GM18511 (cell line): ENCODE measurements around the gene B3GALT4.

ENCODE experiments used
- ATAC-seq: cut with Tn5 transposase; IDR thresholded peaks from one replicate; pipeline ENCODE4 v1.9.1; 2021; ENCODE audit warnings: mild to moderate bottlenecking, moderate library complexity; ENCODE audit not compliant: unreplicated experiment

B3GALT4 gene

DNA sequence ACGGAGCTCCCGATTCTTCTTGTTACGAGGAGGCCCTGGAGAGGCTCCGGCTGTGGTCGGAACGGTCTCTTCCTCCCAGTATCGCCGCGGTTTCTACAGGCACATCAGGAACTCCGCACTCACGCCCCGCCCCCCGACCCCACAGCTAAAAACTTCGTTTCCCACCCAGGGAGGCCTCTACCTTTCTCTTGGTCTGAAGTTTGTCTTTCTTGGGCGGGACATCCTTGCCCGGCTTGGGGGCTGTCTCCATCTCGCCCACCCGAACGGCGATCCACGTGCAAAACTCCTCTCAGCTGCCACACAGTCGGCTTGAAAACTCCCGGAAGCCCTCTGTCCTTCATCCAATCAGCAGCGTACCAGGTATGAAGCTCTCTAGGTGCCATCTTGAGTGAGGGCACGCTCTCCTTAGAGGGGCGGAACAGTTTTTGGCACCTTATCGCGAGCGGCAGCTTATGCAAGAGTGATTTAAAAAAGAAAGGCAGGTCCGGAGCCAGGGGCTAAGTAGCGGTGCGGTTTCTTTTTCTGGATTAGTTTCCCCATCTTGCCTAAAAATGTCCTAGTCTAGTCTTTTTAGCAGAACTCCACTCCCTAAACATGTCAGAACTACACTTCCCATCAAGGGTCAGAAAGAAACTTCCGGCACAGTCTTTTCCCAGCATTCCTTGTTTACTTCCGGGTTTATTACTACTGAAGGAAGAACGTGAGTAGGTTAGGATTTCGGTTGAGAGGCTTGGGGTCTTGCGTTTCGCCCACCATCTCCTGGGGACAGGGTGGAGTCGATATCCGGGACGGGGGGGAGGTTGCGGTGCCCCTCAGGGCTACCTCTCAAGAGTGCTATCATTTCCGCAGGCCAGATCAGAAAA lies 12.2 kb downstream of the B3GALT4 start, which contains the start of the genes PFDN6 and WDR46:
PFDN6 (plus strand) TSS at position 681 of the 863 bp plus-strand sequence. CDS start 256 bp downstream, outside the sequence.
WDR46 (minus strand) TSS at position 319 of the 863 bp plus-strand sequence; CDS start at position 250, 69 bp downstream.
- peak; percentile 86 for ATAC-seq

DNA sequence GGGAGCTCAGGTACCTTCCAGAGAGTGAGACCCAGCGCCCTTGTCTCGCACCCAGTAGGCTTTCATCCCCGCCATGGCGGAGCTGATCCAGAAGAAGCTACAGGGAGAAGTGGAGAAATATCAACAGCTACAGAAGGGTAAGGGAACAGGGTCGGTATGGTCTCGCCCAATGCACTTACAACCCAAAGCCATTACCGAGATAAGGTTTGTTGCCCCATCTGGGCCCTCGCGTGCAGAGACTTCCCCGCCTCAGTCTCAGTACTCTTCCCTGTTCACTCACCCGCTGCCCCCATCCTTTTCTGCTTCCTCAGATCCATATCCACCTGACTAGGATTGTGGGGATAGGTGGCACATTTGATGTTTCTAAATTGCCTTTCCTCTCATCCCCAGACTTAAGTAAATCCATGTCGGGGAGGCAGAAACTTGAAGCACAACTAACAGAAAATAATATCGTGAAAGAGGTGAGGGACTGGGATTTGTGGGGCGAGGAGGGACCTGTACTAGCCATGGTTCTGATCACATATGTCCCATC lies 12.9 kb downstream of the B3GALT4 start:
- ATAC-seq = no peak

DNA sequence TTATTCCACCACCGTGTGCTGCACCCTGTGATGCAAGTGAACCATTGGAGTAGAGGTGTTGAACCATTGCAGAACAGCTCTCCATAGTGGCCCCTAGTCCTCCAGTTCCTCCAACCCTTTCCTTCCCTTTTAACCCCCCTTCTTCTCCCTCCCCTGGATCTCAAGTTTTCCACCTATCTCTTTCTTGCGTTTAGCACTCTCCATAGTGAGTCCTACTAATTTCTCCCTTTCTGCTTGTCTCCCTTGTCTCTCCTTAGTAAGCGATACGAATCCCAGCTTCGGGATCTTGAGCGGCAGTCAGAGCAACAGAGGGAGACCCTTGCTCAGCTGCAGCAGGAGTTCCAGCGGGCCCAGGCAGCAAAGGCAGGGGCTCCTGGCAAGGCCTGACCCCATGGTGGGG lies 13.5 kb downstream of the B3GALT4 start:
- no peak for ATAC-seq

DNA sequence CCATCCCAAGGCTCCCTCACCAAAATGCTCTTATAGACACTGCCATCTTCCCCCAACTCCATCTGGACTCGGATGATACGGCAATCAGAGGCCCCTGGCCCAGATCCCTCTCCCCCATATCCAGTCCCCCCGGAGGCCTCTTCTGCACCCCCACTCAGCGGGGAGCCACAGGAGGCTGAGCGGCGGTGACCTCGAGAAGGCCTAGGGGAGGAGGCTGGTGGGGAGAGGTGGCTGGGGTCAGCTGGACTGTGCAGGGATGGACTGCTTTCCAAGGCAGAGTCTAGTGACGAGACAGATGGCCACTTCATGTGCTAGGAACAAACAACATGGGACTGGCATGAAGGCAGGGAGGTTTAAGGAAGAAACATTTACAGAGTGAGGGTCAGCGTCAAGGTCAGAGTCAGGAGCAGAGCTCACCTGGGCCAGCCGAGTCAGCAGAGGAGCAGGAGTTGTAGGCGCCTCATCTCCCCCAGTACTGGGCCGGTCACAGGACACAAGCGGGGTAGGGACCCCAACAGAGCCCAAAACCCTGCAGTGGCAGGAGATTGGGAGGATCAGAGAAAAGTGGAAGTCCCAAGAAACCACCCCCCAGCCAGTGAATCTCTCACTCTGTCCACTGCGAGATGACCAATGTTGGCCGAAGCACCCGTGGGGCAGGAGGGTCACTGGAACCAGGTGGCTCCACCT lies 16.2 kb downstream of the B3GALT4 start:
- no peak for ATAC-seq

DNA sequence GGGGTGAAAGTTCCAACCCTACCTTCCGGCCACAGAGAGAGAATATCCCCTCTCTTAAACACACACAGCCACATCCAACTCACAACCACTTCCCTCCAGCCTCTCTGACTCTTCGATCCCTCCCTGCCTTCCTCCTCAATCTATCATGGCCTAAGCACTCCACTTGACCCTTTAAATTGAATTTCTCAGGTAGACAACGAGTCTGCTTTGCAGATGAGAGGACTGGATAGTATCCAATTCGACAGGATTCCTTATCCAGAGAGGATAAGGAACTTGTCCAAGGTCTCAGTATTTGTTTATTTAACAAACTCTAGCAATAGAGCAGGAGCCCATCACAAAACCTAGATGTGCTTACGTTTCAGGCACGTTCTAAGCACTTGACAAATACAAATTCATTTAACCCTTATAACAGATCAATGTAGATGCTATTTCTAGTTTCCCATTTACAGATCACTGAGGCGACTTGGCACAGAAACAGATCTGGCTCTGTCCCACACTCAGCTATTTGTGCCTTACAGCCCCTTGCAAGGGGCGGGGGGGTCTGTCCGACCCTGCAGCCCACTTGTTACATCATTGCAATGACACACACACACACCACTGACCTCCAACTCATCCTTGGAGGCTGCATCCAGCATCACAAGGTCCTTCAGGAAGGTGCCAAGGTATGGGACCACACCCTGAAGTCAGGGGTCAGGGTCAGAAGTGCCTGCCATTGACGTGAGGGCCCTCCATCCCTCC lies 17.3 kb downstream of the B3GALT4 start:
- no peak for ATAC-seq

DNA sequence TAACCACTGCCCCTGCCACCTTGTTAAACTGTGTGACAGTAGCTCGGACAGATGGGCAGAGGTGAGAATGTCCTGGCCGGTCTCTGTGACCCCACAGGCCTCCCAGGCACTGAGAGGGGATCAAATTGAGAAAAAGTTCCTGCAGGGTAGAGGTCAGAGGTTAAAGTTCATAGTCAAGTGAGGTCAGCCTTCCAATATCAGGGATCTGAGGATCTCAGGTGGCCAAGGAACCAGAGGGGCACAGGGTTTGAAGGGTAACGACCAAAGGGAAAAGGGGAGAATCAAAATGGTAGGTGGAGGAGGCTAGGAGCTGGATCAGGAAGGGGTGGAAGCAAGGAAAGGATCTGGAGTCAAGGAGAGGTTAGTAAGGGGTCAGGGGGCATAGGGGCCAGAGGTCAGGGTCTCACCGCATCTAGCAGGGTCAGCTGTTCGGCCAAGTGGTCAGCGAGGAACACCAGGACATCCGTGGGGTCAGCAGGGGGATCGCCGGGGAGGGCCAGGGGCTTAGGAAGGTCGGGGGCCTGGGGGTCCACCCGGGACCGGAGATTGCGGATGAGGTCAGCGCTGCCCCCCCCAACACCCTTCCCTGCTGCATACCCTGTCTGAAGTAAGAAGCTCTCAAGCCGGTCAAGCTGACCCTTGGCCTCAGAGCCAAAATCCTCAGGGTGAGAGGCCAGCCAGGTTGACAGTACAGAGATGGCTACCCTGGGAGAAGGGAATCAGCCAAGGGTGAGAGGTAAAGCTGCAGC lies 18.9 kb downstream of the B3GALT4 start:
- no peak for ATAC-seq

DNA sequence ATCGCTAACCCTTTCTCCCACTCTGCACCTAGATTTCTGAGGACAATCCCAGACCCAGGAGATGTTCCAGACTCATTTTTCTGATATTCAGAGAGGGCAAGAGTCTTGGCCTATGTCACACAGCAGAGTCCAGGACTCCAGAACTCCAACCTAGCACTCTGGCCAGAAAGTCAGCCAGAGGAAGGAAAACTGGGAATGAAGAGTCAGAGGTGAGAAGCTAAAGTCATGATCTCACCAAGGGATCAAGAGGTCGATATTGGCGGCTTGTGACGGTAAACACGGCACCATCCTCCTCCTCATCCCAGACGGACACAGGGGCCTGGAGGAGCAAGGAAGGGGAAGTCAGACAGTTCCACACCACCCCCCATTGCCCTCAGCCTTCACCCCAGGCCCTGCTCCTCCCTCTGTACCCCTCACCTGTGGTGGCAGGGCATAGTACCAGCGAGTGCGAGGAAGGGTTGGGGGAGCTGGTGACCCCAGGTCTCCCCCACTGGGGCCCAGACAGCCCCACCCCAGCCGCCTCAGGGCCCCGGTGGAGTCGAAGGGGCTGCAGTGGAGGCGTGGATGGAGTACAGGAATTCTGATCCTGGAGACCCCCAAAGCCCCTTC lies 20.0 kb downstream of the B3GALT4 start:
- no peak for ATAC-seq

DNA sequence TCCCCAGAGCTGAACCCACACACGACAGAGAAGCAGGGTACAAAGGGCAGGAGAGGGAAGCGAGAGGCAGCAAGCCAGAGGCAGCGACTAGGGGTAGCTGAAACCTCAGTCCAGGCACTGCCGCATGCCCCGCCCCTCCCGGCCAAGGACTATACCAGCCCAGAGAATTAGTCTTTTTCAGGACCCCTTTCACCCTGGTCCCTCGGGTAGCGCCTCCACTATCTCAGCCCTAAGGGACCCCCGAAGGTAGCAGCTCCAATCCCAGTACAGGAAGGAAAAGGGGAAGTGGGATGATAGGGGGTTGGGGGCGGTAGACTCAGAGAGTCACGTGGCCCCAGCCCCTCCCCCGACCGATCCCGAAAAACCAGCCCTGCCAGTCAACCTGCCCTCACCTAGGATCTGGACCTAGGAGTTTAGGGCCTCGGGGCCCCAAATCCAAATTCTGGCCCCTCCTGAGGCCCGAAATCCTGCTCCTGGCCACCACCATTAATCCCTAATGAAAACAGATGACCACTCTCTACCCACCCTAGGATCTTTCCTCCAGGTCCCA lies 20.6 kb downstream of the B3GALT4 start:
- ATAC-seq = no peak

DNA sequence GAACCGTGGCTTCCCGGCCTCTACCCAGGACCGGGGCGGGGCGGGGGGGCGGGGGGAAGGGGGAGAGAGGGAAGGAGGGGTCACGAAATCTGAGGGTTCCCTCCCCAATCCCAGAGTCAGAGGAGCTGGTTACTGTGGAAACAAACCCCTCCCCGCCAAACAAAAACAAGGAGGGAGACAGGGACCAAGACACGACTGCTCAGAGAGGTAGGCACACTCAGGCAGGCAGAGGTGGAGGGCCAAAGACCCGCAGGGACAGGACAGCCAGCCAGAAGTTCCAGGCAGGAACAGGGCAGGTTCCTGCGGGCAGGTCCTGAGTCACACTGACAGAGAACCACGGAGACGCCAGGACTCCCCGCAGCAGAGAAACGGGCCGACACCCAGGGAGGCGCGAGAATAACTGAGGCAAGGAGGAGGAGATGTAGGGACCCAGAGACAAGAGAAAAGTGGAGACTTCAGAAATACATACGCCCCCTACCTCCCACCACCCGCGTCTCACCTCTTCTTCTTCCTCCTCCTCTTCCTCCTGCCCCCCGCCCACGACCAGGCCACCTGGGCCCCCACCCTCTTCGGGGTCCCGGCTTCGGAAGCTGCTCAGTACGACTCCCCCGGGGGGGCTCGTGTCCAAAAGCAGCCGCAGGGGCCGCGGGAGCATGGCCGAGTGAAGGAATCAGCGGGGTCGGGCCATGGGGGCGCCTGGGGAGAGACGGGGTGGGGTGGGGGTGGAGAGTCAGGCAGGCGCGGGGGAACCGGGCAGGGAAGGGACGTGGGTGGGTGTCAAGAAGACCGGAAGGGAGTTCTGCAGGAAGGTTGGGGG lies 21.2 kb downstream of the B3GALT4 start:
- peak; percentile 23 for ATAC-seq

DNA sequence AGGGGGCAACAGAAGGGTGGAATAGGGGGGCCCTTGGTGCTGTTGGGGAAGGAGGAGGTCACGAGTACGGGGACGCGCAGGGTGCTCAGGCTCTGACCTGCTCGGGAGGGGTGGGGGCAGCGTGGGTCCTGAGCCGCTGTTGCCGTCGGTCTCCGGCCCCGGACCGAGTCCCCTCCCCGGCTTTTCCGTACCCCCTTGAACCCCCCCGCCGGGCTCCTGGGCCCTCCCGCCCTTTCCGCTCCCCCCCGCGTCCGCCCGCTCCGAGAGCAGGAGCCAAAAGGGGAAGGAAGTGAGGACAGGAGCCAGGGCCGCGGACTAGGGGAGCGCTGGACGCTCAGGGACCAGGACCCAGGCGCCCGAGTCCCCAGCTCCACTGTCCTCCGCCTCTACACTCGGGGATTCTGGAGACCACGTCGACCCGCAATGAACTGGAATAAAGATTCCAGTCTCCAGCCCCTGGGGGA lies 21.9 kb downstream of the B3GALT4 start, which contains the start of gene RGL2:
RGL2 (minus strand) TSS at position 170 of the 464 bp plus-strand sequence. CDS start 332 bp downstream, outside the sequence.
- peak; percentile 38 for ATAC-seq

DNA sequence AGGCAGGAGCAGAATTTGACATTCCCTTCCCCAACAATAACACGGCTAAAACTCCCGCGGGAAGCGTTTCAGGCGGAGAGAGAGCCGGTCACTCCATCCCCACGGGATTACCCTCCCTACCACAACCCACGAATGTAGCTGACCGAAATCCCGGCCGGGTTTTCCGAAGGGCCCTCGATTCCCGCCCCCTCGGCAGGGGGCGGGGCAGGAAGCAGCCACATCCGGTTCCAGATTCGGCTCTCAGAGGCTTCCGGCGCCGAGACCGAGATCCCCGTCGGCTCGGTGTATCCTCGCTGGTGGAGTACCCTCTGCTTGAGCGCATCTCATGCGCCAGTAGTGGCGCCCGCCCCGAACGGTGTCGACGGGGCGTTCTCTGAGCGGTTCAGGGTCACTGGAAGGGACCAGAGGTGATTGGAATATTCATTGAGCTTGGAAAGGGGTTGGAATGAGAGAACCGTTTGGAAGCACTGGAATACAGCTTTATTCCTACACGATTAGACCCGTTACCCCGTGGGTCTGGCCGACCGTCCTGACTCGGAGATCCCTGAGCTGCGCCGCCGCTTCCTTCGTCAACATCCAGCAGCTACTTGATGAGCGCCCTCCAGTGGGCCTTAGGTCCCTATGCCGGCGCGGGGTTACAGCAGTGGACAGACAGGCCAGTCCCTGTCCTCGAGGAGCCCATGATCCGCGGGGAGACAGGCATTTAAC lies 22.5 kb downstream of the B3GALT4 start:
- ATAC-seq = peak; percentile 77

DNA sequence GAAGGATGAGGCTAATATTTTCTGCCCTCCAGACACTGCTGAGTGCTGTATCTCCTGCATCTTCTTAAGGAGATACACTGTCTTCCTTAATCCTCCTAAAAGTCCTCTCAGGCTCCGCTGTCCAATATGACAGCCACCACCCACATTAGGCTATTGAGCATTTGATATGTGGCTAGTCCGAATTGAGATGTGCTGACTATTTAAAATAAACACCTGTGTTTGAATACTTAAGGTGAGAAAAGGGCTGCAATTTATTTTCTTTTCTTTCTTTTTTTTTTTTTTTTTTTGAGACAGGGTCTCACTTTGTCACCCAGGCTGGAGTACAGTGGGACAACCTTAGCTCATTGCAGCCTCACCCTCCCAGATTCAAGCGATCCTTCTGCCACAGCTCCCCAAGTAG lies 25.0 kb downstream of the B3GALT4 start:
- no peak for ATAC-seq

DNA sequence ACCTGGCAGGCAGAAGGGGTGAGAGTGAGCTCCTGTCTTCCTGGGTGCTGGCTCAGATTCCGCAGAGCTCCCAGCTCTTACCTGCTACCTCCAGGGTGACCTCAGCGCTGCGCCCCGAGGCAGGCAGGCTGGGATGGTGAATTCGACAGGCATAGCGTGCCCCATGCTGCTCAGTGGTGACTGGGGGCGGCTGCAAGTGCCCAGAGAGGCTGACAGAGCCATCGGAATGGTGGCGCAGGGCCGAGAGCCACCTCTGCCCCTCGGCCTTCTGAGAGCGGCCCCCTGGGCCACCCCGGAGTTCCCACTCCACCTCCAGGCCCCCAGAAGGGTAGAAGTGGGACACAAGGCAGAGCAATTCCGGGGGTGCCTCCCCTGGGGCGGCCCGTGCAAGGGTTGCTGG lies 27.3 kb downstream of the B3GALT4 start:
- ATAC-seq = no peak

DNA sequence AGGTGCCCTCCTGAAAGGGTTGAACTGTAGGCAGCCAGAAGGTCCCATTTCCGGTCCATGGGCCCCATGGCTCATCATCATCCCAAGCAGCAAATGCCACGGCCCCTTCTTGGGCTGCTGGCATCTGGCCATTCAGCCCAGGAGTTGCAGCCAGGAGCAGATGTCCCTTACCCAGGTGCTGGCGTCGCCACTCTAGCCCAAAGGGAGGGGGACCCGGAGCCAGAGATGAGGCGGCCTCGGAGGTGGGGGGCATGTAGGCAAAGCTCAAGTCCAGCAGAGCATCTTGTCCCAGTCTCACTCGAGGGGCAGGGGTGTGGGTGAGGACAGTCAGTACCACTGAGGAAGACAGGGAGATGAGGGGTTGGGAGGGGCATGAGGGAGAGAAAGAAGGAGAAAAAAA lies 28.1 kb downstream of the B3GALT4 start:
- ATAC-seq = no peak

DNA sequence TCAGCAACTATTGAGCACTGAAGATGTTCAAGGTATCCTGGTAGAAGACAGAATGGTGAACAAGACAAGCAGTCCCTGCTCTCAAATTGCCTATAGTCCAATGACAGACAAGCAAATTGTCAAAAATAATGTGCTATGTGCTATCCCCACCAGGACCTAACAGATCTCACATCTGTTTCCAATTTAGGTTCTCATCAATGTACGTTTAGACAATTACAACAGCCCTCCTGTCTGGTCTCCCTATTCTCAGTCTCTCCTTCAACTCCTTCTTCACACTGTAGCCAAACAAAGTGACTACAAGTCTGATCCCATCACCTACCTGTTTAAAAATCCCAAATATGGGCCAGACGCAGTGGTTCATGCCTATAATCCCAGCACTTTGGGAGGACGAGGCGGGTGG lies 29.4 kb downstream of the B3GALT4 start:
- no peak for ATAC-seq

DNA sequence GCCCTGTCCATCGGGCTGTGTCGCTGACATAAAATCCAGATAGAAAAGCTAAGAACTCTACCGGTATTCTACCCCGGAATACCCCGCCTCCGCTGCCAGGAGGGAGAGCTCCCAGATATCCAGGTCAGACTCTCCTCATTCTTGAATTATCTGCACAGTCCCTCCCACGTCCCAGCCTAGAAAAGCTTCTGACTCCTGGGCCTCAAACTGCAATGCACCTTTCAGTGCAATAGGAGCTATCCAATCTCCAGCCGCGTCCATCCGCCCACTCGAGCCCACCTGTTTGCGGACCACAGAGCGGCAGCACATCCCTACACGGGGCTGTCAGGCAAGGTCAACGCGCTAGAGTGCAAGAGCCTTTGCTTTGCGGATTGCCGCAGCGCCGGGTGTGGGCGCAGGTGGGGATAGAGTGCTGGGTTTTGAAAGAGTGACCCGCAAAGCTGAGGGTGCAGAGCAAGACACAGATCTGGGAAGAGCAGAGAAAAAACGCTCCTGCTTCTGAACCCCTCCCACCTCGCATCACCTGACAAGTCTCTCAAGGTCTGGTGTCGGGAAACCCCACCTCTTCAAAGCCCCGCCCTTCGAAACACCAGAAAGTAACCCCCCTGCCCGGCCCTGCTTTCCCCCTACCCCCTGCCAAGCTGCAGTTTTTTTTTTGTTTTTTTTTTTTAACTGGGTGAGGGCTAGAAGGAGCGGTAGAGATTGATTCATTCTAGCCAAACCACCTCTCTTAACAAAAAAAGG lies 35.6 kb downstream of the B3GALT4 start:
- peak; percentile 41 for ATAC-seq

DNA sequence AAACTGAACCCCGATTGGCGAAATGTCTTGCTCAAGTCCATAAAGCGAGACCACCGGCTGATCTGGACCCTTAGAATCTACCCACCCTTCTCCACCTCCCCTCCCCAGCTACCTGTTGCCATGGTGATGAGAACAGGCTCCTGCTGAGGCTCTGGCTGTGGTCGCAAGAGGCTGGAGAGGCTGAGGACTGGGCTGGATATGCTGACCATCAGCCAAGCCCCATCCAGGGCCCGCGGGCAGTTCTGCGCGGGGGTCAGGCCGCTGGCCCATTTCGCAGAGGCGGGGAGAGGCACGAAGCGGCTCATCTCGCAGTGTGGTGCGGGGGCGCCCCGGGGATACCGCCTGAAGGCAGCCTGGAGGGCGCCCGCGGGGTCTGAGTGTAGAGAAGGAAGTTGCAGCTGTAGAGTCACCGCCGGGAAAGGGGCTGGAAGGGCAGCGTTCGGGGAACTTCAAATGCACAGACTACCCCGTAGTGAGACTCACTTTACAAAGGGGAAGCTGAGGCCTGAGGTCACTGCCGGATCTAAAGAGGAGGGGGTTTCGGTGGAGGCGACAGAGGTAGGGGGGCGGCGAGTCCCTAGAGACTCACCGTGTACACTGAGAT lies 36.3 kb downstream of the B3GALT4 start:
- no peak for ATAC-seq
